ENCODE measurements around the gene VPS37D. TPM values are rescaled to one million over a fixed set of nuclear protein-coding genes. Genes with fewer than 3 reads are reported as not detected.

The VPS37D gene
- total RNA-seq, 1 donor from 2014 or later: not detected

Other genes with a start within 250 kb of the VPS37D start
- gene FZD9, start 234.1 kb upstream of the VPS37D start, total RNA-seq: not detected in 2 replicates
- 103 and 105 TPM in 2 replicates for gene BAZ1B, start 145.5 kb upstream of the VPS37D start, total RNA-seq
- 82.8 and 88.8 TPM in 2 replicates for gene BCL7B, start 110.1 kb upstream of the VPS37D start, total RNA-seq
- 28.1 and 28.8 TPM in 2 replicates for gene TBL2, start 89.3 kb upstream of the VPS37D start, total RNA-seq
- gene MLXIPL, start 43.3 kb upstream of the VPS37D start, total RNA-seq: not detected in 2 replicates
- 7.5 and 8.5 TPM in 2 replicates for gene DNAJC30, start 15.6 kb downstream of the VPS37D start, total RNA-seq
- gene BUD23, start 15.8 kb downstream of the VPS37D start, total RNA-seq: 64.3 and 66.8 TPM in 2 replicates
- 8.7 and 10.0 TPM in 2 replicates for gene STX1A, start 51.8 kb downstream of the VPS37D start, total RNA-seq
- gene ABHD11, start 71.0 kb downstream of the VPS37D start, total RNA-seq: 15.5 and 17.9 TPM in 2 replicates
- gene CLDN3, start 102.4 kb downstream of the VPS37D start, total RNA-seq: not detected in 2 replicates
- not detected in 2 replicates for gene CLDN4, start 163.2 kb downstream of the VPS37D start, total RNA-seq
- 2.6 and 2.7 TPM in 2 replicates for gene METTL27, start 174.7 kb downstream of the VPS37D start, total RNA-seq
- gene TMEM270, start 193.3 kb downstream of the VPS37D start, total RNA-seq: not detected in 2 replicates